GM21423 (cell line): ENCODE results near the gene ESX1.
"Not testable (repeated sequence)": the region's sequence is repeated elsewhere in the genome, so short reads cannot be mapped to it uniquely, and the experiment has no call there.

Experiments used
- ATAC-seq: cut with Tn5 transposase; IDR thresholded peaks from one replicate; pipeline ENCODE4 v1.9.1; 2021; ENCODE audit warnings: mild to moderate bottlenecking, moderate library complexity; ENCODE audit not compliant: unreplicated experiment

The ESX1 gene

GRCh38 chrX:104254442-104255115, at the start of gene ESX1:
Gene ESX1, minus strand, starts transcription at chrX:104254933. Its CDS starts 84 bp downstream, at chrX:104254849.
- no peak for ATAC-seq

- ATAC-seq, result no peak
Measured at GRCh38 chrX:104295636-104296035, 40.9 kb upstream of the ESX1 start.

- no peak for ATAC-seq
Measured at GRCh38 chrX:104288961-104289360, 34.2 kb upstream of the ESX1 start.

- no peak for ATAC-seq
Measured at GRCh38 chrX:104288269-104288668, 33.5 kb upstream of the ESX1 start.

GRCh38 chrX:104285201-104285600, 30.5 kb upstream of the ESX1 start:
- ATAC-seq, result no peak

- no peak for ATAC-seq
Measured at GRCh38 chrX:104284507-104284906, 29.8 kb upstream of the ESX1 start.

- no peak for ATAC-seq
Measured at GRCh38 chrX:104282166-104282725, 27.5 kb upstream of the ESX1 start.

GRCh38 chrX:104281564-104281963, 26.8 kb upstream of the ESX1 start:
- ATAC-seq, result no peak

- no peak for ATAC-seq
Measured at GRCh38 chrX:104280609-104281008, 25.9 kb upstream of the ESX1 start.

- ATAC-seq, result no peak
Measured at GRCh38 chrX:104270916-104271512, 16.3 kb upstream of the ESX1 start.

GRCh38 chrX:104270212-104270611, 15.5 kb upstream of the ESX1 start:
- ATAC-seq, result no peak

GRCh38 chrX:104255465-104255864, 732 bp upstream of the ESX1 start:
- no peak for ATAC-seq

GRCh38 chrX:104253567-104254441, 929 bp downstream of the ESX1 start:
- ATAC-seq, result no peak

GRCh38 chrX:104250470-104250869, 4.3 kb downstream of the ESX1 start:
- no peak for ATAC-seq

- ATAC-seq, result not testable (repeated sequence)
Measured at GRCh38 chrX:104230060-104230459, 24.7 kb downstream of the ESX1 start.

GRCh38 chrX:104211187-104211586, 43.5 kb downstream of the ESX1 start:
- ATAC-seq, result no peak

GRCh38 chrX:104205548-104205947, 49.2 kb downstream of the ESX1 start:
- ATAC-seq, result no peak
